Measurements from ENCODE around the gene SF1.
A peak's percentile ranks its signal among the peaks of the same experiment; 100 is the strongest.

Gene SF1

DNA sequence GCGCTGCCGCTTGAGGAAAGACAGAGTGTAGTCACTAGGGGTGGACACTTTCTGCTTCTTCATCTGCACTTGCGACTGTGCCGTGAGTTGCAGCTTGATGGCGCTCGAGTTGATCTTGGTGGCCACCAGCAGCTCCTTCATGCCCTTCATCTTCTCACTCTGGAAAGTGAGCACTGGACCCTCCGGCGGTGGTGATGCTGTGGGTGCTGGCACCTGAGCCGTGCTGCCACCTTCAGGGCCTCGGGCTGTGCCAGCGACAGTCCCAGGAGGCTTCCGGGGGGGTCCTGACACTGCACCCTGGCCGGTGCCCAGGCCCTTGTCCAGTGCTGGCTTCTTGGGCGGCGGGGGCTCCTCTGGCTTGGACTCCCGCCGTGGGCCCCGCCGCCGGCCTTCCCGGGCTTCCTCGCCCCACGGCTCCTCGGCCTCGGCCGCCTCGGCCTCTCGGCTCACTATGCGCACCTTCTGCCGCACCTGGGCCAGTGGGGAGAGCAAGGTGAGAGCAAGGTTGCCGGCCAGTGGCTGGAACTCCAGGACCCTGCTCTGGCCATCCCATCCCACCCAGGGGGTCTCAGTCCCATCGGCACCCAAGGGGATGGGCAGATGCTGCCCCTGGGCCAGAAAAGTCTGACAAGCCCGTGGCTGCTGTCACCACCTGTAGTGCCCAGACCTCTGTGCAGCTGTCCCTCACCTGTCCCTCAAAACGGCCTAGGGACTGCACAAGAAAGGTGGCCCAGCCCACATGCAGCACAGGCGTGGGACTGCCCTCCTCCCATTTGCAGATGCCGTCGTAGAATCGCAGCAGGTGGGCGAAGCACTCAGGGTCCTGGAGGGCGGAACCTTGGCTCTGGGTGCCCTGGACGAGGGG, 26.2 kb upstream of the SF1 start:
- no peak for DNase-seq (ENCODE audit: low read depth)
- no peak for TF ChIP-seq CTCF (IDR thresholded peaks at IDR 0.05; ENCODE audit: control insufficient read depth, insufficient read depth, low read depth, low read length, missing control alignments)
- H3K4me3 ChIP-seq (ENCODE audit: control insufficient read depth, low read depth, low read length) = no peak overlapping the region

DNA sequence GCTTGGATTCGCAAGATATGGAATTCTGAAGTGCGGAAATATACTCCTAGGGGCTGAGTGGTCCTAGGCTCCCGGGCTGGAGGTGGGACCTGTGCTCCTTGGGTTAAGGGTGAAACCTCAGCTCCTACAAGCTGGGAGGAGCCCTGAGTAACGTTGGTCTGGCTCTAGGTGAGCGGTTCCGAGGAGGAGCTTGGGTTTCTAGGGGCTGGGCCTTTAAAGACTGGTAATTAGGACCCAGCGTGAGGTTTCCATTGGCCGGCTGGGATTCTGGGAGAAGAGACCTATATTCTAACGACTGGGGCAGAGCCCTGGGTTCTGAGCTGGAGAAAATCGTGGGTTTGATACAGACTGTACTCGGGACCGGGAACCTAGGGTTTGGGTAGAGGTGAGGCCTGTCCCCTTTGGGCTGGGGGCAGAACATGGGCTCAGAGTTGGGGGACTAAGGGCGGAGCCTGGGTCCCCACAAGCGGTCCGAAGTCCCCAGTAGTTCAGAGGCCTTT, 25.6 kb upstream of the SF1 start:
- no peak for TF ChIP-seq CTCF (IDR thresholded peaks at IDR 0.05; ENCODE audit: control insufficient read depth, insufficient read depth, low read depth, low read length, missing control alignments)
- DNase-seq (ENCODE audit: low read depth) = no peak
- H3K4me3 ChIP-seq (ENCODE audit: control insufficient read depth, low read depth, low read length) = peak overlapping the region; percentile 53

- TF ChIP-seq CTCF (IDR thresholded peaks at IDR 0.05; ENCODE audit: control insufficient read depth, insufficient read depth, low read depth, low read length, missing control alignments) = no peak
- peak; percentile 8 for DNase-seq (ENCODE audit: low read depth)
These were observed 25.0 kb upstream of the SF1 start, which contains the start of gene MAP4K2 for GRCh38 chr11:64803158-64803845. Gene MAP4K2 (minus strand): TSS chr11:64803214. CDS start chr11:64803149, 65 bp downstream.

GRCh38 chr11:64802370-64803157, 24.2 kb upstream of the SF1 start:
- TF ChIP-seq CTCF (IDR thresholded peaks at IDR 0.05; ENCODE audit: control insufficient read depth, insufficient read depth, low read depth, low read length, missing control alignments) = no peak
- no peak for DNase-seq (ENCODE audit: low read depth)
- peak overlapping the region; percentile 42 for H3K4me3 ChIP-seq (ENCODE audit: control insufficient read depth, low read depth, low read length)

More at GRCh38 chr11:64803158-64803845, 25.0 kb upstream of the SF1 start, which contains the start of gene MAP4K2:
- peak within 1 kb of the TSS; percentile 53 for H3K4me3 ChIP-seq (ENCODE audit: control insufficient read depth, low read depth, low read length)

DNA sequence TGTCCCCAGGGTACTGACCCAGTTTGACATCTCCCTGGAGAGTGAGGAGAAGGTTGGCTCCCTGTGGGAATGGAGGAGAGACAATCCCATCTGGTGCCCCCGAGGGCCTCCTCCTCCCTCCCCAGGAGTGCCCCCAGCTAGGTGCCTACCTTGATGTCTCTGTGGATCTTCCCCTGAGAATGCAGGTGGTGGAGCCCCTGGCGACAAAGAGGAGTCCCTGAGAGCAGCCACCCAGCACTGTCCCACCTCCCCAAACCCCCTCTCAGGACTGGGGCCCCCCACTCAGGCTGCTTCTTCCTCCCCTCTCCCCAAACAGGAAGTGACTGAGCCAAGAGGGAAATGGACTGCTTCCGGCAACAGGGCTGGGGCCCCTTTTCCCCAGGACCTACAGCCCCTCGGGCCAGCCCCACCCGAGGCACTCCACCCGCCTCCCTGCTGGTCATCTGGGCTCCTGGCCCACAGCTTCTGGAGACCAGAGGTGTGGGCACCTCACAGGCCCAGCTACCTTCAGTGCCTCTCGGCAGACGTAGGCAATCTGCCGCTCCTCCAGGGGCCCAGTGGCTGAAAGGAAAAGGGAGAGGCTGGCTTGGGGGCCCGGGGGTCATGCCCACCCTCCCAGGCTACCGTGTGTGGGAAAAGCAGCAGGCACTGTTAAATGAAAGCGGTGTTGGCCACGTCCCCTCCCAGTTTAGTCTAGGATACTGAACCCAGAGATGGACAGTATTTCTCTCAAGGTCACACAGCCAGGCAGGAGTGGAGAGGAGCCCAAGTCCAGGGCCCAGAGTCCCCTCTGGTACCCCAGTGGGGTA, 23.4 kb upstream of the SF1 start:
- DNase-seq (ENCODE audit: low read depth) = no peak
- TF ChIP-seq CTCF (IDR thresholded peaks at IDR 0.05; ENCODE audit: control insufficient read depth, insufficient read depth, low read depth, low read length, missing control alignments) = no peak
- no peak overlapping the region for H3K4me3 ChIP-seq (ENCODE audit: control insufficient read depth, low read depth, low read length)

All from AG09309 (cell line).